Suprapubic skin (tissue), 4 donors: ENCODE results near the gene NUCB1. TPM values are rescaled to one million over a fixed set of nuclear protein-coding genes. Genes with fewer than 3 reads are reported as not detected.

Source experiments
- DNase-seq, 2 donors: peaks; one replicate each; pipeline ENCODE4 v3.0.0-alpha.2; 2019; ENCODE audit warnings: low spot score in 2 of 2
- H3K27ac ChIP-seq: fragments of 200-600 bp; sonication (generic); one replicate; pipeline ENCODE4 v1.5.1; 2019
- H3K27me3 ChIP-seq: fragments of 200-600 bp; sonication (generic); one replicate; pipeline ENCODE4 v1.5.1; 2019
- H3K36me3 ChIP-seq: fragments of 200-600 bp; sonication (generic); one replicate; pipeline ENCODE4 v1.5.1; 2019
- H3K4me1 ChIP-seq: fragments of 200-600 bp; sonication (generic); one replicate; pipeline ENCODE4 v1.5.1; 2019
- H3K4me3 ChIP-seq: fragments of 200-600 bp; sonication (generic); one replicate; pipeline ENCODE4 v1.5.1; 2019; ENCODE audit warnings: mild to moderate bottlenecking
- H3K9me3 ChIP-seq: fragments of 200-600 bp; sonication (generic); one replicate; pipeline ENCODE4 v1.5.1; 2019
- EP300 ChIP-seq: sonication (generic); formaldehyde crosslinking; IDR thresholded peaks from one replicate; pipeline ENCODE4 v1.6.1; 2017; ENCODE audit warnings: antibody characterized with exemption
- POLR2A ChIP-seq, 2 donors: fragments of 450-650 bp; IDR thresholded peaks; one replicate each; pipeline ENCODE4 v1.6.1; 2017; ENCODE audit warnings: antibody characterized with exemption in 2 of 2, mild to moderate bottlenecking in 2 of 2, moderate library complexity in 2 of 2
- POLR2AphosphoS5 ChIP-seq, 3 donors: sonication (generic); formaldehyde crosslinking; IDR thresholded peaks; one replicate each; pipeline ENCODE4 v1.6.1; 2017; ENCODE audit warnings: antibody characterized with exemption in 3 of 3
- WGBS: methylation state at CpG from one replicate; pipeline ENCODE4 v1.1.5; 2018; 5-methylcytosine and 5-hydroxymethylcytosine counted together
- total RNA-seq, 4 donors: library from RNA; depleted of rRNA; stranded (reverse); fragments of >200 nt; gene quantifications; one replicate each; pipeline ENCODE4 v1.1.0, GENCODE V29; 2016
- TF ChIP-seq, protein P1 (sequence below), 2 donors: fragments of 200-600 bp in 1 of 2; fragments of 450-650 bp in 1 of 2; sonication (generic) in 1 of 2; IDR thresholded peaks; one replicate each; pipeline ENCODE4 v1.5.1; 2016 to 2019; ENCODE audit warnings: antibody characterized with exemption in 2 of 2, mild to moderate bottlenecking in 1 of 2, moderate library complexity in 1 of 2

Gene NUCB1
- total RNA-seq, 4 donors from 2014 or later, result 132 to 220 (median 204) TPM

DNA sequence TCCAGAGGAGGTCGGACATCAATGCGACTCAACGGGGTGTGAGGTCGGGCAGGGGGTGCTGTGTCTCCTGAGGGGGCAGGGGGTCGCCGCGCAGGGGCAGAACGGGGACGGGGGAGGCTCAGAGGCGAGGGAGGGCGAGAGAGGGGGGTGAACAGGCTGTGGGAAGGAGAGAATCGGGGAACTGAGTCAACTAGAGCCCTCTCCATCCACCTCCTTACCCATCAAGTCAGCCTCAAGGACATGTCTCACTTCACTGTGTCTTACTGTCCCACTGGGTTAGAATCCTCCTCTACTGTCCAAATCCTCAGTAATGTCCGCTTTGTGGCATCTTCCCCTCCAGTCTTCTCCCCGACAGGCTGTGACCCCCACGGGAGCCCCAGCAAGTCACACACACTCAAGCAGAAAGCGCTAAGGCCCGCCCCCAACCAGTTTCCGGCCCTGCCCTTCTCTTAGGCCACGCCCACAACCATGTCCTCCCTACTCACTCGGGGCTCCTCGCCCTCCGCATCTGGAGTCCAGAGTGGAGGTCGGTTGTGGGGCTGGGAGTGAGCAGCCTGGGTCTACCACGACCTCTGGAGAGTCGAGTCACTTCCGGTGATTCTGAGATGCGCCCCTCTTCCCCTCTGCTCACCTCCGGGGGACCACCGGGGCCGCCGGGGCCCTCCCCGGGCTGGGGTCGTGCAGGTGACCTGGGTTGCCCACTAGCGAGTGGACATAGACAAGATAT, 41.0 kb upstream of the NUCB1 start:
- Histone ChIP-seq H3K4me3 (no peak overlapping the region), H3K9me3 (no peaks in the 10 kb centered on the region), H3K4me1 (no peaks in the 10 kb centered on the region), H3K27me3 (no peaks in the 10 kb centered on the region), H3K36me3 (peaks cover 12% of the 10 kb centered on the region), H3K27ac (no peak overlapping the region)
- DNase-seq, result no peak
- 52% methylated on average over 27 of the region's 34 CpGs for WGBS
- TF ChIP-seq POLR2A (IDR thresholded peaks at IDR 0.05), result no peak
- TF ChIP-seq, protein P1, sequence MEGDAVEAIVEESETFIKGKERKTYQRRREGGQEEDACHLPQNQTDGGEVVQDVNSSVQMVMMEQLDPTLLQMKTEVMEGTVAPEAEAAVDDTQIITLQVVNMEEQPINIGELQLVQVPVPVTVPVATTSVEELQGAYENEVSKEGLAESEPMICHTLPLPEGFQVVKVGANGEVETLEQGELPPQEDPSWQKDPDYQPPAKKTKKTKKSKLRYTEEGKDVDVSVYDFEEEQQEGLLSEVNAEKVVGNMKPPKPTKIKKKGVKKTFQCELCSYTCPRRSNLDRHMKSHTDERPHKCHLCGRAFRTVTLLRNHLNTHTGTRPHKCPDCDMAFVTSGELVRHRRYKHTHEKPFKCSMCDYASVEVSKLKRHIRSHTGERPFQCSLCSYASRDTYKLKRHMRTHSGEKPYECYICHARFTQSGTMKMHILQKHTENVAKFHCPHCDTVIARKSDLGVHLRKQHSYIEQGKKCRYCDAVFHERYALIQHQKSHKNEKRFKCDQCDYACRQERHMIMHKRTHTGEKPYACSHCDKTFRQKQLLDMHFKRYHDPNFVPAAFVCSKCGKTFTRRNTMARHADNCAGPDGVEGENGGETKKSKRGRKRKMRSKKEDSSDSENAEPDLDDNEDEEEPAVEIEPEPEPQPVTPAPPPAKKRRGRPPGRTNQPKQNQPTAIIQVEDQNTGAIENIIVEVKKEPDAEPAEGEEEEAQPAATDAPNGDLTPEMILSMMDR (IDR thresholded peaks at IDR 0.05), result no peak

DNA sequence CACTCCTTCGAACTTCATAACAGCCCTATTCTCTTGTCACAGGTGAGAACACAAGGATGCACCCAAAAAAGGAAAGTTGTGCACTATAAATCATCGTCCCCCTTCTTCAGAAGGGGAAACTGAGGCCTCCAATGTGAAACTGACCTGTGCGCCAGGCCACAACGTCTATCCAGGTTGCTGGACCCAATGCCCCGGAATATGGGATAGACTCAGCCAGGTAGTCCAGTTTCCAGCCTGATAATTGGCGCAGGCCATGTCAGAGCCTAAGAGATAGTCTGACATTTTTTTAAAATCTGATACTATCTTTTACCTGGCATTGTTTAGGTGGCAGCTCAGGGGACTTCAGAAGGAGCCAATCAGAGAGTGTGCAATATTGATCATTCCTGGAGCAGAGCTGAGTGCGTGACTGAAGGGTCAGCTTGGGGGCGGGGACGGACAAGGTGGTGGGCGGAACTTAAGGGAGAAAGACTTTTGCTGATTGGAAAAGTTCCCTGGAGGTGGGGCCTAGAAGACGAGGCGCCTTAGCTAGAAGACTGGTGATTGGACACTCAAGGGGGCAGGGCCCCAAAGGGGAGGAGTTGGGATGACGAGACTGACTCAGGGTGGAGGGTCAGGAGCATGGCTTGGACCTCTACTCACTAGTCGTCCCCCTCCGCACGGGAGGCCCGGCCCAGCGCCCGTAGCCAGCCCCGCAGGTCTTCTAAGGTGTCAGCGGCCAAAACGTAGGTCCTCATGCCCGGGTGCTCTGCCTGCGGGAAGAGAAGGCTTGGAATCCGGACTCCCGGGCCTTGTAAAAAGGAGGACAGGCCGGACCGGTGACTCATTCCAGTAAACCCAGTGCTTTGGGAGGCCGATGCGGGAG, 40.2 kb upstream of the NUCB1 start:
- Histone ChIP-seq H3K9me3 (no peaks in the 10 kb centered on the region), H3K27me3 (no peaks in the 10 kb centered on the region), H3K4me1 (no peaks in the 10 kb centered on the region), H3K27ac (no peak overlapping the region), H3K4me3 (no peak overlapping the region), H3K36me3 (peaks cover 12% of the 10 kb centered on the region)
- WGBS, result 90% methylated on average over 26 of the region's 30 CpGs
- TF ChIP-seq EP300 (no peak), POLR2A (IDR thresholded peaks at IDR 0.05) (no peak), POLR2AphosphoS5 (IDR thresholded peaks at IDR 0.05) (no peak)
- TF ChIP-seq, protein P1 (IDR thresholded peaks at IDR 0.05), result no peak
- DNase-seq, result no peak

DNA sequence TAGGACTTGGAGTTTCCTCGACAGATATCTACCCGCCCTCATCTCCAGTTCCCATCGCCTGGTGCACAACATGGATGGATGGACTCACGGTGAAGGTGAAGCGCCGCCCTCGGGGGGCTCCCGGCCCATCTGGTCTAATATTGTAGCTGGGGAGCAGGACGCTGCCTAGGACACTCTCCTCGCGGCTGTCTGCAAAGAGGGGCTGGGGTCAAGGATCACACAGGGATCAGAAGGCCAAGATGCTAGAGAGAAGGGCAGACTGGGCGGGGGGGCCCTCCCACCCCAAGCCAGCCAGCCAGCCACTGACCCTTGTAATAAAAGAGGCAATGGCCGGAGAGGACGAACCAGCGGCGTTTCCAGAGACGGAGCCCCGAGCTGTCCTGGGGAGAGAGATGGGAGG, 38.8 kb upstream of the NUCB1 start:
- Histone ChIP-seq H3K27me3 (no peaks in the 10 kb centered on the region), H3K9me3 (no peaks in the 10 kb centered on the region), H3K36me3 (peaks cover 16% of the 10 kb centered on the region), H3K4me1 (no peaks in the 10 kb centered on the region), H3K27ac (no peak overlapping the region), H3K4me3 (no peak overlapping the region)
- WGBS, result 88% methylated on average over 18 of the region's 18 CpGs
- TF ChIP-seq POLR2AphosphoS5 (IDR thresholded peaks at IDR 0.05) (no peak), EP300 (no peak), POLR2A (IDR thresholded peaks at IDR 0.05) (no peak)
- TF ChIP-seq, protein P1 (IDR thresholded peaks at IDR 0.05), result no peak
- DNase-seq, result no peak

DNA sequence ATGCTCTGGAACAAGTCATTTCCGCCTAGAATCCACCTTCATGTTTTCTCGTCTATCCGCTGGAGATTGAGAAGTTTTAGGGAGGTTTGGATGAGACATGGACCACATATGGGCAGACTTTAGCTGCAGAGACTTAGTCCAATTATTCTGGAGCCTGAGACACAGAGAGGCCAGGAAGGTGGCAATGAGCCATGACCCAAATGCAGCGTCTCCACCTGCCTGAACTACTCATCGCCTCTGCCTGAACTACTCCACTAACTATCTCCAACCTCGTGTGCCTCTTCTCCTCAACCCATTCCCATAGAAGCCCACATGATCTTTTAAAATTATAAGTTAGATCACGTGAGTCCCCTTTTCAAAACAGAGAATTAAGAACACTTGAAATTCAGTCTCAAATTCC, 37.3 kb upstream of the NUCB1 start:
- Histone ChIP-seq H3K27ac (no peak overlapping the region), H3K36me3 (peaks cover 16% of the 10 kb centered on the region), H3K27me3 (no peaks in the 10 kb centered on the region), H3K4me3 (no peak overlapping the region), H3K9me3 (no peaks in the 10 kb centered on the region), H3K4me1 (peaks cover 14% of the 10 kb centered on the region)
- TF ChIP-seq POLR2AphosphoS5 (IDR thresholded peaks at IDR 0.05) (no peak), EP300 (no peak), POLR2A (IDR thresholded peaks at IDR 0.05) (no peak)
- TF ChIP-seq, protein P1 (IDR thresholded peaks at IDR 0.05), result no peak
- no peak for DNase-seq
- 71% methylated on average over 7 of the region's 7 CpGs for WGBS

DNA sequence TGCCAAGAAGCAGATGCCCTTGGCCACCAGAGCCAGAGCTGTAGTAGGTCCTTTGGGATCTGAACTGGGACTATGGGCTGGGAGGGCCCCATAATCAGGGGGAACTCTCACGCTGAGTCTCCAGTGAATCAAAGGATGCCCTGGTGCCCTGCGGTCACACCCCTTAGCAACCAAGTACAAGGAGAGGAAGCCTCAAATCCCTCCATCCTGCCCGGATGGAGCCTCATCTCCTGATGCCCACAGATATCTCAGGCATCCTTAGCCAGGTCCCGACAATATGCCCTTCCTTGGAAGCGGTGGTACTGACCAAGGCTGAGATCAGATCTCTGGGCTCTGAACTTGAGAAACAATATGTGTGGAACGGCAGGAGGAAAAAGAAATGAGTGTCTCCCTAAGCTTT, 33.4 kb upstream of the NUCB1 start:
- Histone ChIP-seq H3K27ac (no peak overlapping the region), H3K27me3 (no peaks in the 10 kb centered on the region), H3K9me3 (no peaks in the 10 kb centered on the region), H3K4me3 (no peak overlapping the region), H3K36me3 (peaks cover 4% of the 10 kb centered on the region), H3K4me1 (peaks cover 26% of the 10 kb centered on the region)
- TF ChIP-seq, protein P1 (IDR thresholded peaks at IDR 0.05), result no peak
- DNase-seq, result no peak
- WGBS, result 69% methylated on average over 4 of the region's 6 CpGs
